H1 (cell line): ENCODE data around the gene RHBDF1. TPM values are rescaled to one million over a fixed set of nuclear protein-coding genes. Genes with fewer than 3 reads are reported as not detected.

Source experiments
- CTCF ChIA-PET: fragments of 300-600 bp; sonication (Branson Sonifier 250); formaldehyde crosslinking; loops from one replicate; lab custom pipeline; 2021; ENCODE audit not compliant: partially characterized antibody; lab: Charles Lee
- POLR2A ChIA-PET: fragments of 300-600 bp; sonication (Branson Sonifier 250); formaldehyde crosslinking; loops from one replicate; lab custom pipeline; 2021; ENCODE audit warnings: inconsistent platforms; ENCODE audit not compliant: partially characterized antibody; lab: Charles Lee
- DNase-seq, 2 experiments: peaks; one replicate each; pipeline versions ENCODE4 v3.0.0 to v3.0.0-alpha.2; 2010 to 2022; ENCODE audit warnings: low spot score in 2 of 2, low read depth in 1 of 2, mixed read lengths in 1 of 2
- FAIRE-seq: peaks from 2 replicates; lab custom pipeline; 2011; peaks lifted over from hg19 to GRCh38; lab: Jason Lieb, UNC
- H2AFZ ChIP-seq: 2 replicates; pipeline ENCODE4 v1.8.1; 2012; ENCODE audit warnings: low read length, inconsistent platforms
- H2AK5ac ChIP-seq: 2 replicates; pipeline ENCODE4 v1.6.1; 2013; ENCODE audit warnings: low read depth, low read length
- H2BK120ac ChIP-seq: replicated peaks from 2 replicates; pipeline ENCODE3; 2013; ENCODE audit warnings: low read depth, low read length, inconsistent platforms
- H2BK12ac ChIP-seq: 2 replicates; pipeline ENCODE4 v1.6.1; 2013; ENCODE audit warnings: low read depth, low read length
- H2BK15ac ChIP-seq: 2 replicates; pipeline ENCODE4 v1.6.1; 2013; ENCODE audit warnings: low read length
- H2BK20ac ChIP-seq: 2 replicates; pipeline ENCODE4 v1.6.1; 2013; ENCODE audit warnings: low read length
- H2BK5ac ChIP-seq: 2 replicates; pipeline ENCODE4 v1.6.1; 2013; ENCODE audit warnings: low read depth, low read length
- H3K14ac ChIP-seq: 2 replicates; pipeline ENCODE4 v1.6.1; 2013; ENCODE audit warnings: inconsistent platforms; ENCODE audit not compliant: insufficient read length
- H3K18ac ChIP-seq: 2 replicates; pipeline ENCODE4 v1.6.1; 2013; ENCODE audit warnings: low read length; ENCODE audit errors: extremely low read depth
- H3K23ac ChIP-seq: 2 replicates; pipeline ENCODE4 v1.6.1; 2013; ENCODE audit warnings: inconsistent platforms; ENCODE audit not compliant: insufficient read length
- H3K23me2 ChIP-seq: 2 replicates; pipeline ENCODE4 v1.6.1; 2013; ENCODE audit warnings: low read depth, low read length
- H3K27ac ChIP-seq: 2 replicates; pipeline ENCODE4 v1.6.1; 2011; ENCODE audit warnings: low read depth, low read length, inconsistent platforms
- H3K27me3 ChIP-seq, 4 experiments: replicated peaks in 1 of 4; 1 replicate in 1 of 4; 2 replicates in 3 of 4; pipeline versions ENCODE4 v1.6.1 to v1.8.1; 2011 to 2013; ENCODE audit warnings: low read length in 3 of 4, mild to moderate bottlenecking in 3 of 4, inconsistent platforms in 2 of 4, mixed read lengths in 2 of 4, moderate library complexity in 1 of 4; ENCODE audit not compliant: control insufficient read depth in 3 of 4, insufficient read depth in 3 of 4; ENCODE audit errors: extremely low read depth in 1 of 4
- H3K36me3 ChIP-seq, 4 experiments: 2 replicates each; pipeline versions ENCODE4 v1.6.1 to v1.8.1; 2011 to 2013; ENCODE audit warnings: mild to moderate bottlenecking in 4 of 4, low read length in 3 of 4, moderate library complexity in 2 of 4, control low read depth in 1 of 4, inconsistent platforms in 1 of 4; ENCODE audit not compliant: insufficient read depth in 4 of 4, control insufficient read depth in 2 of 4
- H3K4ac ChIP-seq: replicated peaks from 2 replicates; pipeline ENCODE3; 2013; ENCODE audit warnings: low read length, low read depth, mixed read lengths, inconsistent platforms; ENCODE audit not compliant: insufficient read length
- H3K4me1 ChIP-seq, 4 experiments: replicated peaks in 1 of 4; 1 replicate in 1 of 4; 2 replicates in 3 of 4; pipeline versions ENCODE4 v1.6.1 to v1.8.1; 2011 to 2013; ENCODE audit warnings: low read length in 3 of 4, inconsistent platforms in 2 of 4, mixed read lengths in 1 of 4; ENCODE audit not compliant: insufficient read depth in 4 of 4, control insufficient read depth in 3 of 4
- H3K4me2 ChIP-seq, 2 experiments: 2 replicates each; pipeline versions ENCODE4 v1.6.1 to v1.8.1; 2011 to 2013; ENCODE audit warnings: low read depth in 2 of 2, low read length in 2 of 2, control low read depth in 1 of 2, inconsistent platforms in 1 of 2, mild to moderate bottlenecking in 1 of 2; ENCODE audit not compliant: insufficient read depth in 1 of 2
- H3K4me3 ChIP-seq, 4 experiments: fragments of 200-600, 300-600 bp in 1 of 4; sonication (generic), shearing (Covaris generic), sonication (Bioruptor Twin) in 1 of 4; 2 replicates each; pipeline versions ENCODE4 v1.5.1 to v1.8.1; 2011 to 2016; ENCODE audit warnings: low read length in 4 of 4, low read depth in 3 of 4, control low read depth in 2 of 4, inconsistent platforms in 2 of 4, mild to moderate bottlenecking in 2 of 4, mixed read lengths in 1 of 4, moderate library complexity in 1 of 4; ENCODE audit not compliant: insufficient read depth in 2 of 4; ENCODE audit errors: extremely low read depth in 1 of 4
- H3K56ac ChIP-seq: replicated peaks from 2 replicates; pipeline ENCODE3; 2013; ENCODE audit warnings: low read depth, mild to moderate bottlenecking, mixed read lengths, low read length, inconsistent platforms; ENCODE audit not compliant: insufficient read length
- H3K79me1 ChIP-seq: 2 replicates; pipeline ENCODE4 v1.6.1; 2013; ENCODE audit warnings: low read depth, low read length, control low read depth
- H3K79me2 ChIP-seq, 2 experiments: 2 replicates each; pipeline versions ENCODE4 v1.6.1 to v1.8.1; 2012 to 2013; ENCODE audit warnings: low read length in 2 of 2, mild to moderate bottlenecking in 2 of 2, inconsistent platforms in 1 of 2; ENCODE audit not compliant: insufficient read depth in 2 of 2, control insufficient read depth in 1 of 2
- H3K9ac ChIP-seq, 4 experiments: replicated peaks in 1 of 4; 1 replicate in 1 of 4; 2 replicates in 3 of 4; pipeline versions ENCODE4 v1.6.1 to v1.8.1; 2011 to 2013; ENCODE audit warnings: low read depth in 3 of 4, low read length in 3 of 4, control low read depth in 2 of 4, mild to moderate bottlenecking in 2 of 4, moderate library complexity in 2 of 4, inconsistent platforms in 1 of 4; ENCODE audit errors: extremely low read depth in 1 of 4
- H3K9me3 ChIP-seq, 2 experiments: 2 replicates each; pipeline versions ENCODE4 v1.6.1 to v1.8.1; 2012 to 2013; ENCODE audit warnings: mild to moderate bottlenecking in 2 of 2, moderate library complexity in 2 of 2, control low read depth in 1 of 2, inconsistent platforms in 1 of 2, low read depth in 1 of 2, low read length in 1 of 2, mixed read lengths in 1 of 2; ENCODE audit not compliant: insufficient read depth in 2 of 2
- H4K20me1 ChIP-seq, 2 experiments: replicated peaks in 1 of 2; 2 replicates each; pipeline versions ENCODE3 to v1.8.1; 2011 to 2013; ENCODE audit warnings: inconsistent platforms in 2 of 2, low read length in 2 of 2, mild to moderate bottlenecking in 1 of 2; ENCODE audit not compliant: insufficient read depth in 2 of 2, control insufficient read depth in 1 of 2
- H4K5ac ChIP-seq: 2 replicates; pipeline ENCODE4 v1.6.1; 2013; ENCODE audit warnings: low read length, low read depth, mixed read lengths, inconsistent platforms; ENCODE audit not compliant: insufficient read length
- H4K8ac ChIP-seq: 2 replicates; pipeline ENCODE4 v1.8.0; 2013; ENCODE audit warnings: mild to moderate bottlenecking, moderate library complexity, low read length, inconsistent platforms; ENCODE audit not compliant: insufficient read depth; ENCODE audit errors: extremely low read depth
- H4K91ac ChIP-seq: replicated peaks from 2 replicates; pipeline ENCODE3; 2013; ENCODE audit warnings: low read length, mixed read lengths, inconsistent platforms; ENCODE audit not compliant: insufficient read length
- CTCF ChIP-seq, 3 experiments: IDR thresholded peaks; 1 replicate in 2 of 3; 2 replicates in 1 of 3; pipeline versions ENCODE4 v1.5.1 to v1.6.1; 2011; ENCODE audit warnings: low read length in 3 of 3, mild to moderate bottlenecking in 3 of 3, inconsistent platforms in 2 of 3, low read depth in 1 of 3, moderate library complexity in 1 of 3; ENCODE audit not compliant: insufficient read depth in 1 of 3; ENCODE audit errors: control extremely low read depth in 1 of 3
- EP300 ChIP-seq, 2 experiments: IDR thresholded peaks; 1 replicate in 1 of 2; 2 replicates in 1 of 2; pipeline ENCODE4 v1.6.1; 2011 to 2012; ENCODE audit warnings: low read depth in 2 of 2, low read length in 2 of 2, mild to moderate bottlenecking in 2 of 2, borderline replicate concordance in 1 of 2, inconsistent platforms in 1 of 2, moderate library complexity in 1 of 2
- EZH2 ChIP-seq: fragments of 200-600 bp; sonication (generic); IDR thresholded peaks from 2 replicates; pipeline ENCODE4 v1.7.1; 2012; ENCODE audit warnings: low read depth, mild to moderate bottlenecking, moderate library complexity, low read length, inconsistent platforms; ENCODE audit not compliant: severe bottlenecking
- PHF8 ChIP-seq: fragments of 200-600 bp; sonication (generic); conservative IDR thresholded peaks from 2 replicates; pipeline ENCODE4 v1.7.1; 2012; ENCODE audit warnings: low read depth, mild to moderate bottlenecking, inconsistent platforms, low read length, moderate library complexity
- RFX5 ChIP-seq: IDR thresholded peaks from 2 replicates; pipeline ENCODE4 v1.6.1; 2011; ENCODE audit warnings: low read depth, low read length, improper control_type of control experiment, borderline replicate concordance
- RNF2 ChIP-seq: fragments of 200-900, 300-1000 bp; sonication (generic); IDR thresholded peaks from 2 replicates; pipeline ENCODE4 v1.7.1; 2016; ENCODE audit warnings: borderline replicate concordance, low read depth, mild to moderate bottlenecking, antibody characterized with exemption, low read length; ENCODE audit not compliant: poor library complexity, severe bottlenecking; ENCODE audit errors: missing control alignments
- USF2 ChIP-seq: IDR thresholded peaks from 2 replicates; pipeline ENCODE4 v1.6.1; 2011; ENCODE audit warnings: low read length, improper control_type of control experiment
- YY1 ChIP-seq: IDR thresholded peaks from 2 replicates; pipeline ENCODE4 v1.6.1; 2011; ENCODE audit warnings: low read depth, mild to moderate bottlenecking, low read length
- WGBS, 2 experiments: shearing (Covaris generic) in 1 of 2; methylation state at CpG; one replicate each; pipeline versions ENCODE4 v1.1.6 to v1.1.7; 2013 to 2015; ENCODE audit warnings: low lambda C conversion rate in 2 of 2, mixed read lengths in 2 of 2, inconsistent platforms in 1 of 2, low coverage in 1 of 2, missing lambda C conversion rate in 1 of 2; ENCODE audit not compliant: insufficient replicate concordance in 2 of 2, insufficient coverage in 1 of 2, insufficient read length in 1 of 2; ENCODE audit errors: extremely low coverage in 1 of 2, missing lambda C conversion rate in 1 of 2; 5-methylcytosine and 5-hydroxymethylcytosine counted together
- polyA plus RNA-seq, 7 experiments: library from polyadenylated mRNA; depleted of rRNA in 3 of 7; stranded (reverse) in 5 of 7; unstranded in 2 of 7; fragments of >200 nt in 5 of 7; fragments of 200-250 nt in 2 of 7; gene quantifications; 1 replicate in 5 of 7; 2 replicates in 1 of 7; 4 replicates in 1 of 7; pipeline versions ENCODE4 v1.2.1 to v1.2.3, GENCODE V29; 2011 to 2013; ENCODE audit warnings: missing spikeins in 2 of 7, mixed read lengths in 2 of 7
- total RNA-seq: library from RNA; stranded (reverse); fragmentation: NEBNext Ultra II Directional; extraction: Animal tissue kit (Norgen Biotek cat#: 25700); gene quantifications from 2 replicates; pipeline ENCODE4 v1.2.1, GENCODE V29; 2021

RHBDF1 gene
- total and polyA plus RNA-seq, 2 of the 8 experiments (the other 6 are each of a cell fraction or from before 2014, with no cell fraction given) = 37.4 to 51.6 TPM

DNA sequence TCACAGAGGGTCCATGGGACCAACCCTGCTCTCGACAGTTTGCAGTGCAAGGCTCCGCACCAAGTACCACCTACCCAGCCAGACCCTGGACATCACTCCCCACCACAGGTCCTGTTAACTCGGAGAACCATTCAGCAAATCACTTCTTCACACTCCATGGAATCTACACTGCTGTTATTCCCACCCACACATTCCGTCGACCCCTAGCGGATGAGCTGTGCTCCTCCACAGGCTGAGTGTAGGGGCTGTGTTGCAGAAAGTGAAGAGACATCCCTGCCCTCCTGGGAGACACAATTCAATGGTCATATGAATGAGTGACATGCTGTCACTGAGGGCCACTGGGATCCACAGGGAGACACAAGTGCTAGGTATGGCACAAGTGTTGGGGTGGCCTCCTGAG lies 33.1 kb upstream of the RHBDF1 start:
- WGBS, 2 experiments = 84% methylated on average over 6 of the region's 6 CpGs; no CpG with 5 or more reads in 1 of the 2 experiments
- peaks cover 0 to 5% of the 10 kb centered on the region in 2 experiments for H4K20me1 ChIP-seq
- H3K9ac ChIP-seq = peak overlapping the region in 1 of 4 experiments; percentile 32; a peak in 1 of 7 replicates
- ChIA-PET POLR2A (interaction anchor here (0.7 to 1.0 kb wide), 3 partner anchors 14 to 52 kb away, joined by 3 read pairs; partner anchors contain the start of genes POLR3K, RHBDF1 and SNRNP25), CTCF (interaction anchor here (0.7 to 5.8 kb wide), 9 partner anchors 10 to 257 kb away, joined by 3 to 80 read pairs (median 3); partner anchors contain the start of gene HBQ1)
- no peak overlapping the region for H3K4me3 ChIP-seq
- H2AFZ ChIP-seq = no peak overlapping the region
- H2BK20ac ChIP-seq = no peak overlapping the region
- no peaks in the 10 kb centered on the region for H3K79me2 ChIP-seq
- no peak overlapping the region for H2BK15ac ChIP-seq
- no peak overlapping the region for H4K8ac ChIP-seq
- DNase-seq = no peak
- H3K14ac ChIP-seq = no peak overlapping the region
- no peak overlapping the region for H4K5ac ChIP-seq
- H3K79me1 ChIP-seq = no peaks in the 10 kb centered on the region
- peaks cover 0 to 1% (median 0%) of the 10 kb centered on the region in 4 experiments; a peak in 1 of 7 replicates for H3K4me1 ChIP-seq
- H3K56ac ChIP-seq = no peak overlapping the region
- no peak overlapping the region for H2BK12ac ChIP-seq
- no peak for FAIRE-seq
- no peaks in the 10 kb centered on the region for H3K27me3 ChIP-seq
- no peak for TF ChIP-seq EP300 (IDR thresholded peaks at IDR 0.05; ENCODE audit: borderline replicate concordance in 1 of 2, low read depth in 2 of 2, low read length in 2 of 2)
- TF ChIP-seq YY1 = no peak
- no peak for TF ChIP-seq USF2
- no peak for TF ChIP-seq EZH2
- TF ChIP-seq CTCF (IDR thresholded peaks at IDR 0.05; ENCODE audit: control extremely low read depth in 1 of 3, insufficient read depth in 1 of 3, low read depth in 1 of 3, low read length in 3 of 3) = peak; percentile 10 to 43 (median 31); a peak in 3 of 4 replicates
- TF ChIP-seq PHF8 = no peak
- TF ChIP-seq RNF2 = no peak
- no peak for TF ChIP-seq RFX5
- H3K4ac ChIP-seq = no peak overlapping the region
- no peaks in the 10 kb centered on the region for H3K9me3 ChIP-seq
- no peak overlapping the region for H2AK5ac ChIP-seq
- H3K36me3 ChIP-seq = peaks cover 0 to 3% (median 0%) of the 10 kb centered on the region in 4 experiments; a peak in 2 of 8 replicates
- H2BK5ac ChIP-seq = no peak overlapping the region
- H4K91ac ChIP-seq = no peak overlapping the region
- no peak overlapping the region for H2BK120ac ChIP-seq
- no peak overlapping the region for H3K23ac ChIP-seq
- no peaks in the 10 kb centered on the region for H3K23me2 ChIP-seq
- H3K4me2 ChIP-seq = no peak overlapping the region
- H3K18ac ChIP-seq = no peak overlapping the region
- H3K27ac ChIP-seq = no peak overlapping the region
